Activated CD8-positive, alpha-beta memory T cell treated with anti-CD3 and anti-CD28 coated beads, Interleukin-2, amount 50 U/mL, for 4 hours (primary cell): ENCODE data around the gene HOXD11.

ENCODE experiments used
- DNase-seq: peaks from one replicate; pipeline ENCODE4 v3.0.0-alpha.2; 2020

The HOXD11 gene

GRCh38 chr2:176151442-176152287 lies 44.6 kb downstream of the HOXD11 start, which contains the start of gene HOXD4:
HOXD4 (plus strand) TSS chr2:176151550; CDS start chr2:176151634, 84 bp downstream.
- no peak for DNase-seq

- DNase-seq = no peak
Observed at GRCh38 chr2:176152350-176153181, 45.5 kb downstream of the HOXD11 start.

- no peak for DNase-seq
Observed at GRCh38 chr2:176154576-176155252, 47.6 kb downstream of the HOXD11 start.

- no peak for DNase-seq
Observed at GRCh38 chr2:176155356-176156044, 48.4 kb downstream of the HOXD11 start.

DNA sequence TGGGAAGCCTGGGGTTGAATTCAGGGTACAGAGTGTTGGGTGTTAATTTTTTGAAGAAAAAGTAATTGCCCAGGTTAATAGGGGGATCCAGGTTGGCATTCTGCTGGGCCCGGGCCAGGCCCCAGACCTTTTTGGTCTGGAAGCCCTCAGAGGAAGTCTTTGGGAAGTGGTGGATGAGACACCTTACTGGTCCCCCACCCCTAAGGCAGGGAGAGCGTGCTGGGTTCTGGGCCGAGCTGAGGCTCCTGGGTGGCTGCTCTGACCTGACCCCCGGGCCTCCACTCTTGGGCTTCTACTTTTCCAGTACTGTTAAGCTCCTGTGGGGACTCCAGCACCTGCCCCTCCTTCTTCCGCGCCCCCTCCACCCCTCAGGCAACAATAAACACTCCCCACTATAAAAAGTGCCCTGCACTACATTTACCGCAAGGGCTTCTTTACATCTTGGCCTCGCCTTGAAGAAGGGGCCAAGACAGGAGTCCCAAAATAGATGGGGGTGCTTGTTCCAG lies 49.3 kb downstream of the HOXD11 start:
- no peak for DNase-seq

DNA sequence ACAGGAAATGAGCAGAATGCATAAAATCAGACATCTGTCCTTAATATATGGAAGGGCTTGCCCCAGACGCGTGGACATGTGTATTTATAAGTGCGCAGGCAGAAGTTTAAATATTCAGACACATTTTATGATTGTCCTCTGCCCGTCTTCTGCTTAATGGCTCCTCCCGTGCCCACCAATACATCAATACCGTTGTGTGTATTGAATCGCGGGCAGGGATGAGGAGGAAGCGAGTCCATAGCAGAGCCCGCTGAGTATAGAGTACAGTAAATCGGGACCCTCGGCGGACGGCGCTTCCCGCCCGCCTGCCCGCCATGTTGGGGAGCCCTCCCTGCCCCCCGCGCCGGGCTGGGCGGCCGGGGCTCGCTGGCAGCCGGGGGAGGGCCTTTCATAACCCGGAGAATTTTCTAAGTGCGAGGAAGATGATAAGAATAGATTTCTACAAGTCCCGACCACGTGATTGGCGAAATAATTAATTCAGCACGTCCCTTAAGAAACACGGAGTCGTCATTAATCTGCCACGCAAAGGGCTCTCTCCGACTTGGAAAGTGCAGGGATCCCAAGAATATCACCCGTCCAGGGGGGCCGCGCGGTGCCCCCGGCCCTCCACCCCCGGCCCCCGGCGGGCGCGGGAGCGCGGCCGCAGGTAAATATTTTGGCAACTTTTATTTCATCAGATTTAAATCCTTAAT lies 49.9 kb downstream of the HOXD11 start, which contains the start of gene HOXD3:
HOXD3 (plus strand) TSS at position 501 of the 692 bp plus-strand sequence. CDS start 11,808 bp downstream, outside the sequence.
- DNase-seq = no peak

DNA sequence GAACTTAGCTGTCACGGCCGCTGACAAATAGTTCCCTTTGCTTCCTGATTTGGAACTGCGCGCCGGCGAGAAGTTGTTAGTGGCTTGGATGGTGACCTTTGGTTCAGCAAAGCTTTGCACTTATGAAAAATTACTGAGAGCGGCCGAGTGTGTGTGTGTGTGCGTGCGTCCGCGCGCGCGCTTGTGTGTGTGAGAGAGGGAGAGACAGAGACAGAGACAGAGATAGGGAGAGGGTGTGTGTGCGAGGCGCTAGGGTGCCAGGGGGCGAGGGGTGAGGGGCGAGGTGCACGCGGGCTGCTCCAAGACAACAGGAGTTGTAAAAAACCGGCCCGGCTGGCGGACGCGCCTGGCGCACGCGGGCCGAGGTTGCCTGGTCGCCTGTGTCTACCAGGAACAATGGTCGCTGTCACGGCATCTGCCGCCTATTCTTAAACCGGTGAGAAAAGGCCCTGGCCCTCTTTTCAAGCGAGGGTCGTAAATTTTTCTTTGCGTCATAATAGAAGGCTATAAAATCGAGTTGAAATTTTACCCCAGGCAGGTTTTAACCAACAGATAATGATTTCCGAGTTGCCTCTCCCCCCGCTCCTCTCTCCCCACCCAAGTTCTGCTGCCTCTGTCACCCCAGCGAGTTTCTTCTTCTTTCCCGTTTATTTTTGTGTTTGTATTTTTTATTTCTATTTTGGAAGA lies 50.6 kb downstream of the HOXD11 start:
- no peak for DNase-seq

- DNase-seq = no peak
Observed at GRCh38 chr2:176158186-176158591, 51.1 kb downstream of the HOXD11 start.

GRCh38 chr2:176158855-176159662 lies 52.0 kb downstream of the HOXD11 start:
- no peak for DNase-seq
